ENCODE results near the gene TUSC1. TPM values are rescaled to one million over a fixed set of nuclear protein-coding genes. Genes with fewer than 3 reads are reported as not detected.

Gene TUSC1
- total RNA-seq, 1 experiment from 2014 or later, result not detected

DNA sequence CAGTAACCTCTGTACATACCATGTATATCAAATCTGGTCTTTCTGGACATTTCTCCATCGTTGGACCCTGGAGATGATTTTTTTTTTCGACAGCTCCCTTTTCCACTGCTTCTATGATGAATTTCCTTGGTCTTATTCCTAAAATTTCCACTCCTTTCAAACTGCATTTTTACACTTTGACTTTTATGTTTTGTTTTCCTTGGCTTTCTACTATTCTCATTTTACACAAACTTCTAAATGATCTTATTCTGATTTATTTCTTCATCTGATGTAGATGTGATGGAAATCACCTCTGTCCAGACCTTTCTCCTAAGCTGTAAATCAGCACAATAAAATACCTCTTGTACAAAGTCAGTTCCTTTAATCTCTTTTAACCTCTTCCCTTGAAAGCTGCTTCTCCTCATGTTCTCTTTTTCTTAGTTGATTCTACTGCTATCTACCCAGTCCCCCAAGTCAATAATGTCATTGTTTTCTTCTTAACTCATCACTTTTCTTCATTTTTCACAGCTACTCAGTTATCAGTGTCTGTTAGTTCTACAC lies 48.7 kb upstream of the TUSC1 start:
- TF ChIP-seq CTCF (conservative IDR thresholded peaks at IDR 0.05), result no peak
- Histone ChIP-seq H2AFZ (ENCODE audit: low read length) (no peak overlapping the region), H3K18ac (ENCODE audit: insufficient read length, low read depth, low read length) (no peak overlapping the region), H3K23ac (ENCODE audit: insufficient read length, low read depth, low read length) (no peak overlapping the region), H4K8ac (replicated peaks; ENCODE audit: insufficient read length, low read depth, low read length) (no peak overlapping the region), H3T11ph (ENCODE audit: low read length) (no peak overlapping the region), H3K4ac (ENCODE audit: low read depth, low read length) (no peak overlapping the region), H3K4me1 (ENCODE audit: insufficient read depth, low read length) (no peaks in the 10 kb centered on the region), H4K91ac (ENCODE audit: insufficient read length, low read depth, low read length) (no peak overlapping the region), H4K5ac (ENCODE audit: insufficient read length, low read depth, low read length) (no peak overlapping the region), H2AK5ac (ENCODE audit: insufficient read length, low read length) (no peak overlapping the region), H3K9ac (ENCODE audit: extremely low read depth, insufficient read length, low read length) (no peak overlapping the region), H3K9me3 (ENCODE audit: control insufficient read depth, low read depth, low read length) (peaks cover 2% of the 10 kb centered on the region), H3K27ac (ENCODE audit: insufficient read length, low read depth, low read length) (no peak overlapping the region), H2BK15ac (ENCODE audit: low read depth, low read length) (no peak overlapping the region), H4K20me1 (ENCODE audit: control insufficient read depth, insufficient read depth, insufficient read length) (no peaks in the 10 kb centered on the region), H3K79me2 (ENCODE audit: insufficient read depth, low read length) (no peaks in the 10 kb centered on the region), H3K79me1 (ENCODE audit: insufficient read depth, low read depth, low read length, poor library complexity, severe bottlenecking) (no peaks in the 10 kb centered on the region), H3K14ac (ENCODE audit: insufficient read depth, low read length) (no peak overlapping the region), H3K27me3 (ENCODE audit: insufficient read depth, low read length) (no peaks in the 10 kb centered on the region), H3K4me2 (ENCODE audit: insufficient read depth, insufficient read length, low read length) (no peak overlapping the region), H2BK20ac (ENCODE audit: low read depth, low read length, poor library complexity, severe bottlenecking) (no peak overlapping the region), H2BK120ac (ENCODE audit: low read depth, low read length, poor library complexity, severe bottlenecking) (no peak overlapping the region), H2BK5ac (ENCODE audit: insufficient read length, low read length) (no peak overlapping the region), H3K23me2 (ENCODE audit: insufficient read length, low read depth, low read length, poor library complexity, severe bottlenecking) (no peaks in the 10 kb centered on the region), H3K56ac (ENCODE audit: insufficient read length, low read depth, low read length) (no peak overlapping the region), H2BK12ac (ENCODE audit: insufficient read length, low read depth, low read length) (no peak overlapping the region)
- no peak for DNase-seq
- no peaks in the 10 kb centered on the region; the same call in 1 of the 2 replicates for H3K27me3 Mint-ChIP-seq (ENCODE audit: low read depth)
- H3K9me3 Mint-ChIP-seq, result peaks cover 7 to 8% of the 10 kb centered on the region in 2 experiments
- peaks cover 6 to 8% (median 7%) of the 10 kb centered on the region in 3 experiments for H3K36me3 Mint-ChIP-seq (ENCODE audit: insufficient read depth in 1 of 3, low read depth in 3 of 3)
- no CpG with 5 or more reads among the region's 2 CpGs for WGBS (ENCODE audit: extremely low coverage, insufficient read length, low lambda C conversion rate)
- no peak overlapping the region for H3K27ac Mint-ChIP-seq
- peaks cover 0 to 1% of the 10 kb centered on the region in 2 experiments; a peak in 2 of 4 replicates for H3K4me1 Mint-ChIP-seq
- H3K4me3 Mint-ChIP-seq, result no peak overlapping the region

Data from H9 (cell line).